Measurements from ENCODE around the gene FSTL5. TPM values are rescaled to one million over a fixed set of nuclear protein-coding genes. Genes with fewer than 3 reads are reported as not detected.

FSTL5 gene
- total and polyA plus RNA-seq, 9 of the 15 experiments (the other 6 are each of a cell fraction or from before 2014, with no cell fraction given) = 0.09 to 3.1 (median 0.50) TPM; not detected in 1

- no peak for TF ChIP-seq MLLT1 (IDR thresholded peaks at IDR 0.05)
- TF ChIP-seq ZBTB9 (CRISPR knock-in tag; IDR thresholded peaks at IDR 0.05) = no peak
- no peak for TF ChIP-seq ZNF175 (CRISPR knock-in tag; IDR thresholded peaks at IDR 0.05; ENCODE audit: low read depth)
- no peak for TF ChIP-seq CBX2 (IDR thresholded peaks at IDR 0.05; ENCODE audit: insufficient read depth, low read length, poor library complexity, severe bottlenecking)
- no peak for TF ChIP-seq ZNF644 (tag; IDR thresholded peaks at IDR 0.05; ENCODE audit: low read depth)
- TF ChIP-seq PURB (CRISPR knock-in tag; IDR thresholded peaks at IDR 0.05; ENCODE audit: low read depth) = no peak
- no peak for TF ChIP-seq KDM5B (IDR thresholded peaks at IDR 0.05; ENCODE audit: insufficient replicate concordance, low read depth, low read length)
- TF ChIP-seq ZBTB40 (IDR thresholded peaks at IDR 0.05) = no peak
- no peak for TF ChIP-seq ZBTB40 (CRISPR knock-in tag; IDR thresholded peaks at IDR 0.05)
- no peak for TF ChIP-seq NFIC (IDR thresholded peaks at IDR 0.05)
- no peak for TF ChIP-seq SRSF7 (optimal IDR thresholded peaks at IDR 0.05; ENCODE audit: low read depth, low read length)
These were observed 508.7 kb downstream of the FSTL5 start (continued) for GRCh38 chr4:161655148-161655547.
